KMS-11 (cell line): ENCODE measurements around the gene AUTS2.

Experiments used
- H2AFZ ChIP-seq: fragments of 200-600 bp; sonication (generic); 2 replicates; pipeline ENCODE4 v1.6.1; 2016; ENCODE audit warnings: antibody characterized with exemption, mixed run types, low read depth
- H3K27ac ChIP-seq: fragments of 200-600 bp; sonication (generic); 2 replicates; pipeline ENCODE4 v1.6.1; 2016; ENCODE audit warnings: mild to moderate bottlenecking, mixed run types
- H3K27me3 ChIP-seq: fragments of 200-600 bp; sonication (generic); 2 replicates; pipeline ENCODE4 v1.6.1; 2017; ENCODE audit warnings: mild to moderate bottlenecking, low read depth, mixed run types, moderate library complexity; ENCODE audit not compliant: insufficient read depth
- H3K36me3 ChIP-seq: fragments of 200-600 bp; sonication (generic); 2 replicates; pipeline ENCODE4 v1.6.1; 2017; ENCODE audit warnings: mild to moderate bottlenecking, mixed run types; ENCODE audit not compliant: insufficient read depth
- H3K4me1 ChIP-seq: fragments of 200-600 bp; sonication (generic); 2 replicates; pipeline ENCODE4 v1.6.1; 2016; ENCODE audit warnings: mild to moderate bottlenecking, low read depth, mixed run types; ENCODE audit not compliant: poor library complexity, severe bottlenecking
- H3K4me2 ChIP-seq: fragments of 200-600 bp; sonication (generic); 2 replicates; pipeline ENCODE4 v1.7.0; 2016; ENCODE audit warnings: mild to moderate bottlenecking, mixed run types
- H3K4me3 ChIP-seq: fragments of 200-600 bp; sonication (generic); IDR thresholded peaks from 2 replicates; pipeline ENCODE4 v1.6.1; 2017; ENCODE audit warnings: low read depth, low read length, mixed read lengths; ENCODE audit not compliant: insufficient read depth
- H3K79me2 ChIP-seq: fragments of 200-600 bp; sonication (generic); 2 replicates; pipeline ENCODE4 v1.6.1; 2016; ENCODE audit warnings: low read depth, mixed run types; ENCODE audit not compliant: insufficient read depth
- H3K9ac ChIP-seq: fragments of 200-600 bp; sonication (generic); 2 replicates; pipeline ENCODE4 v1.6.1; 2016; ENCODE audit warnings: mild to moderate bottlenecking, mixed run types
- H4K20me1 ChIP-seq: fragments of 200-600 bp; sonication (generic); 2 replicates; pipeline ENCODE4 v1.6.1; 2016; ENCODE audit warnings: mild to moderate bottlenecking, mixed run types; ENCODE audit not compliant: insufficient read depth
- CTCF ChIP-seq: fragments of 200-600 bp; sonication (generic); conservative IDR thresholded peaks from 2 replicates; pipeline ENCODE4 v1.6.1; 2017; ENCODE audit warnings: low read depth, mild to moderate bottlenecking, antibody characterized with exemption, low read length, moderate library complexity, mixed read lengths

AUTS2 gene

DNA sequence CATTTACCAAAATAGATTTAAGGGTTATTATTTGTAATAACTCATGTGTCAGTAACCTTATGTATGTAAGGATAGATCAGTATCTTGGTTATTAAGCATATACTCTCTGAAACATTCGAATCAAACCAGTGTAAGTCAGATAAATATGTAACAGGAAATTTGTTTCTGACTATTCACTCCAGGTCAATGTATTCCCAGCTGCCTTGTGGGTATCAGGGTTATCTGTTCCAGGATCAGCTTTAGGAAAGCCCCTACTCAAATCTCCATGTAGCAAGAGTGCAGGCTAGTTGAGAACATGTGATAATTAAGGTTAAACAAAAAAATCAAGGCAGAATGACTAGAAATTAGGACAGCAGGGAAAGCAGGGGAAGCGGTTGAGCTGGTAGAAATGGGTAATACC lies 201.7 kb downstream of the AUTS2 start:
- no peaks in the 10 kb centered on the region for H4K20me1 ChIP-seq
- H3K4me2 ChIP-seq: 0 out of 2 replicates have a peak overlapping the region, but pooled peaks have one; percentile 4

DNA sequence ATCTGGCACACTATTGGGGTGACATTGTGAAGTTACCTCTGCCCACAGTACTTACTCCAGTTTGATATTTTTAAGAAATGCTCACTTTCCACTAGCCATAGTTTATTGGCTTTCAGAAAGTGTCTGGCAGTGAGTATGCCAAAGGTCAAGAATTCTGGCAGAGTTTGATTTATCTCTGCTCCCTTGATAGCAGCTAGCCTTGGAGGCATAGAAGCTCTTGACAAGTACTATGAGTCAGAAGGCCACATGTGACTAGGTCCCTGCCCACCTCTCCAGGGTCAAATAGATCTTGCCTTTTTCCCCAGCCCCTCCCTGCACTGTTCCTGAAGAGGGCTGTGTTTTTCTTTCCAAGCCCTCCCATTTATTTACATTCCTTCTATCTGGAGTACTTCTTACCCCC lies 202.2 kb downstream of the AUTS2 start:
- peaks cover 52% of the 10 kb centered on the region for H3K4me1 ChIP-seq
- H3K79me2 ChIP-seq: no peaks in the 10 kb centered on the region
- no peak overlapping the region for H3K27ac ChIP-seq
- no peak overlapping the region for H3K9ac ChIP-seq
- no peak overlapping the region for H3K4me3 ChIP-seq
- no peaks in the 10 kb centered on the region for H3K27me3 ChIP-seq
- H2AFZ ChIP-seq: no peak overlapping the region
- H4K20me1 ChIP-seq: no peaks in the 10 kb centered on the region
- H3K36me3 ChIP-seq: no peaks in the 10 kb centered on the region
- no peak overlapping the region for H3K4me2 ChIP-seq
- no peak for TF ChIP-seq CTCF

More for the DNA sequence above, 201.7 kb downstream of the AUTS2 start:
- H3K36me3 ChIP-seq: no peaks in the 10 kb centered on the region
- H3K79me2 ChIP-seq: no peaks in the 10 kb centered on the region
- H2AFZ ChIP-seq: no peak overlapping the region
- no peaks in the 10 kb centered on the region for H3K27me3 ChIP-seq
- no peak overlapping the region for H3K9ac ChIP-seq
- H3K4me3 ChIP-seq: no peak overlapping the region
- H3K27ac ChIP-seq: no peak overlapping the region
- no peak for TF ChIP-seq CTCF
- H3K4me1 ChIP-seq: peaks cover 46% of the 10 kb centered on the region

DNA sequence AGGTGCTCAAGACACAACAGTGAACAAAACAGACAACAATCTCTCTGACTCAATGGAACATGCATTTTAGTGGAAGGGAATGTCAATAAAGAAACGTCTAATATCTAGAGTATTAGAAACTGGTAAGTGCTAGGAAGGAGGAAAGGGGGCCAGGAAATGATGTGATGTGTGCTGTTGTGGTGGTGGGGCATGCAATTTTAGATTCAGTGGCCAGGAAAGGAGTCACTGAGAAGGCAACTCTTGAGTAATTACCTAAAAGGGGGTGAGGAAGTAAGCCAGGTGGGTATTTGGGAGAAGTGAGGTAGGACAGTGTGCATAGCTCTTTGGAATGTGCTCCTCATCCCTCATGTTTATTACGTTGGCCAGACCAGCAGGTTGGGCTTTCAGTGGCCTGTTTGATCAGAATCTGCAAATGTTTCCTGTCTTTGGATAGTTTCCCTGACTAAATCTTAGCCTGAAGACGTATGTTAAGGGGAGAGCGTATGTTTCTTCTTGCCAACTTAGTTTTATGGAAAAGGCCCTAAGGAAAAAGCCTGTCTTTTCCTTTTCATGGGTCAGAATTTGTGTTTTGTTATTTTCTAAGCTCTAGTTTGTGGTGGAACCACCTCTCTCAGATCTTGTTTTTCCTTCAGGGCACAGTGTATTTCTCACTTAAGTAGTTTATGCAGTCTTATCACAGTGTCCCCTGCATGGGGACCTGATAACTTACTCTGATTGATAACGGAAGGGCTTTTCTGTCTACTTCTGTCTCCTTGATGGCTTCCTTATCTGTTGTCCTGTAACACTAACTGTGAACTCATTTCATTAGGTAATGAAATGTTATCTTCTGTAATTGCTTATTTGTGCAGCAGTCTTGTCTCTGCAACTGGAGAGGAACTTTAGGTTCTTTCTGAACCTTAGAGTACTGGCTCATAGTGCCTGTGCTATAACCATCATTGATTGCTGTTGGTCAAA lies 203.7 kb downstream of the AUTS2 start:
- peaks cover 57% of the 10 kb centered on the region for H3K4me1 ChIP-seq

More for the DNA sequence above, 203.7 kb downstream of the AUTS2 start:
- H3K4me2 ChIP-seq: peak overlapping the region; percentile 23
- no peaks in the 10 kb centered on the region for H3K79me2 ChIP-seq
- H3K27ac ChIP-seq: no peak overlapping the region
- no peaks in the 10 kb centered on the region for H4K20me1 ChIP-seq
- no peak overlapping the region for H2AFZ ChIP-seq
- H3K36me3 ChIP-seq: no peaks in the 10 kb centered on the region
- no peak overlapping the region for H3K9ac ChIP-seq
- no peak overlapping the region for H3K4me3 ChIP-seq
- H3K27me3 ChIP-seq: no peaks in the 10 kb centered on the region
- TF ChIP-seq CTCF: no peak
